Measurements from ENCODE around the gene LAPTM5.
"Not testable (repeated sequence)": the region's sequence is repeated elsewhere in the genome, so short reads cannot be mapped to it uniquely, and the experiment has no call there.

Gene LAPTM5

GRCh38 chr1:30768830-30769718 lies 11.5 kb upstream of the LAPTM5 start:
- no peak for DNase-seq

DNA sequence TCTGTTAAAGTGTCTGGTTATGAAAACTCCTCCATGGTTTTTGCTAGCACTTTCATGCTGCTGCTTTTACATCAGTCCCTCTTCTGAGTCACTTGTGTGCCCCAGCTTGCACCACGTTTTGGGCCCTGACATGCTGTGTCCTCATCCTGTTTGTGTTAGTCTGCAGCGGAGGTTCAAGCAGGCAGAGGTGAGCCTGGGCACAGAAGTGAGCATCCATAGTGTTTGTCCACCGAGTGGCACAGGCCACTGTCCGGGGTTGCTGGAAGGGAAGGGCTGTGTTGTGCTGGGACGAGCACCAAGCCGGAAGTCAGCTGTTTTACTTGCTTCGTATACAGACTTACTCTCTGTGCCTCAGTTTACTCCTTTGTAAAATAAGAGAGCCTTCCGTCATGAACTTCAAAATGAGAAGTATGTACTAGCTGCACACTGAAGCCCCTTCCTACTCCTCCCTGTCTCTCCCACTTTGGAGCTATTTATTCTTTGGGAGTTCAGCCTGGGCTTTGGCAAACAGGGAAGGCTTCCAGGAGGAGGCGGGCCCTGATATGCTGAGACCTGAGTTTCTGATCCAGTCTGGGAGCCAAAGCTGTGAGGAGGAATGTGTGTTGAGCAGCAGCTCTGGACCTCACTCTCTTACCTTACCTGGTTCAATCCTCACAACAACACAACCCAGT lies 10.7 kb upstream of the LAPTM5 start:
- DNase-seq, result no peak

GRCh38 chr1:30766948-30767347 lies 9.4 kb upstream of the LAPTM5 start:
- not testable (repeated sequence) for DNase-seq

- no peak for DNase-seq
These were observed 8.2 kb upstream of the LAPTM5 start for GRCh38 chr1:30765556-30766434.

- DNase-seq, result no peak
These were observed 7.5 kb upstream of the LAPTM5 start for GRCh38 chr1:30764939-30765555.

DNA sequence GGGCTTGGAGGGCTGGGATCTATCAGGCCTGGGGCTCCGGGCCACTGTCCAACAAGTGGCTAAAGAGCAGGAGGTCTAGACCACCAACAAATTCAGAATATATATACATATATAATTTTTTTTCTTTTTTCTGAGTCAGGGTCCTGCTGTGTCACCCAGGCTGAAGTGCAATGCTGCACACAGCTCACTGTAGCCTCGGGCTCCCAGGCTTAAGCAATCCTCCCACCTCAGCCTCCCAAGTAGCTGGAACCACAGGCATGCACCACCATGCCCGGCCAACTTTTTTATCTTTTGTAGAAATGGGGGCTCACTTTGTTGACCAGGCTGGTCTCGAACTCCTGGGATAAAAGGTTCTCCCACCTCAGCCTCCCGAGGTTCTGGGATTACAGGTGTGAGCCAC lies 6.8 kb upstream of the LAPTM5 start:
- DNase-seq, result no peak

DNA sequence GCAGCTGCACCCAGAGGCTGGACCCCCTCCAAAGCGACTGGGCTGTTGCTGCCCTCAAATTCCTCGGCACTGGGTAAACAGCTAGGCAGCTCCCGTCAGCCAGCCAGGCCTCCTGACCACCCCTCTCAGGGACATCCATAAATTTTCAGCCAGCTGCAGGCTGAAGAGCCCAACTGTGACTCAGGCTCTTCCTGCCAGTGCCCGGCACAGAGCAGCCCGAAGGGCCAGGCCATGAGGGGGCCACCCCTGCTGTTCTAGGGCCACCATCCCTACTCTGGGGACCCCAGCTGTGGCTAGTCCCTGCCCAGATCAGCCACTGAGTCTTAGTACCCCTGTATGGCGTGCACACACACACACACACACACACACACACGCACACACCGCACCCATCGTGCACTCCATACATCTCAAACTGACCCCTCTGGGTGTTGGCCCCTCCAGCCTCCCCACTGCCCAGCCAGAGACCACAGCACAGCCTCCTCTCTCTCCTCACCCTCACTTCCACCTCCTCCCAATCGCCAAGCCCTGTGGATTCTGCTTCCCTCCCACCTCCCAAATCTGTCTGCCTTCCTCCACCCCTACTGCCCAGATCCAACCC lies 6.2 kb upstream of the LAPTM5 start:
- no peak for DNase-seq

GRCh38 chr1:30762930-30763650 lies 5.5 kb upstream of the LAPTM5 start:
- DNase-seq, result no peak

DNA sequence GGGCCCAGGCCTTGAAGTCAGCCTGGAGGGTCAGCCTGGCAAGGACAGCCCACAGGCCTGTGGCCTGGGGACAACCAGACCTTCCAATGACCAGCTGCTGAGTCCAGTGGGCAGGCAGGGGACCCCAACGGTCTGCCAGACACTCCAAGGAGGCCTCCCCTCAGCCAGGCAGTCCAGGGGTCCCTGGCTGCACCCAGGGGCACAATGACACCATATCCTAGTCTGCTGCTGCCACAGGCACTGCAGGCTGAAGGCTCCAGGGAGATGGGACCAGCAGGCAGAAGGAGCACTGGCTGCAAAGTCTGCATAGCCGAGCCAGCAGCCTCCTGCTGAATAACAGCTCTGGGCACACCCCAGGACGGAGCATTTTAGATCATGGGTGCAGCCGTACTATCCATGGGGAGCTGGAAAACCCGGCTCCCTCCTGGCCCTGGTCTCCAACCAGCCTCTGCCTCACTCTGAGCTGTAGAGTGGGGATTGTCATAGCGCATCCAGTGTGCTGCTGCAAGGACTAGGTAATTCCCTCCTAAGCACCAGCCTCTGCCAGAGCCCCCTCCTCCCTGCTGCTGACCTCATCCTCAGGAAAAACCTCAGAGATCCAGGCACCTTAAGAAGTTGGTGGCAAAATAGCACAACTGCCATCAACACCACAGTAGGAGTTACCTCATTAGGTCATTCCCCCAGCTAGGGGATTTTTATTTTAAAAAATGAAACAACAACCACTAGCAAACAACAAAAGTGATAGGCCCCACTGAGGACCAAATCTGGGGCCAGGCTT lies 4.8 kb upstream of the LAPTM5 start:
- DNase-seq, result no peak

DNA sequence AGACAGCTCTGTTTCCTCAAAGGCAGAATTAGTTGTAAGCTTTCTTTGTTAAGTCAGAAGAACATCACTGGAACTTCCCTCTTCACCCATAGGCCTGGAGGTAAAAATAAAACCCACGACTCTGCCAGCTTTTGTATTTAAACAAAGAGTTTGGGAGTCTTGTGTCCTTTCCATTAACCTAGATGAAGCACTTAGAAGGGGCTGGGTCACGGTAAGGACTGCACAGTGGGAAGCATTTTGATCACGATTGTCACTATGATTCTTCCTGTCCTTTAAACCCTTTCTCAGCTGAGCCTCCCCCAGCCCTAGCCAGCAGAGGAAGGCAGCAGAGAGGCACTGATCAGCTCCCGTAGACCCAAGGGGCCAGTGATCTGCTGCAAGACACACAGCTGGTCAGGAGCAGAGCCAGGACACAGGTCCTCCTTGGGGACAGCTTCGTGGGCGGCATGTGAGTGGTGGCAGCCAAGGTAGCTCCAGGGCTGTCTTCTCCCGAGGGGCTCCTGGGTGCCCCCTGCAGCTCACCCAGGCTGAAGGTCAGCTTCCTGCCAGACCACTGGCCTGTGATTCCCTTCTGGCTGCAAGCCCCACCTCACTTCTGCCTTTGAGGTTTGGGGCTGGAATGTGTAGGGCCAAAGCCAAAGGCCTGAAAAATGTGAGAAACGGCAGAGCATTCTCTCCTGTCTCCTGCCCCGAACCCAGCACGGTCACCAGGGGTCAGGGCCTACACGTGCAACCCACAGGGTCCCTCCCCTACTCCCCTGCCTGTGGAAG lies 4.0 kb upstream of the LAPTM5 start:
- DNase-seq, result no peak

- DNase-seq, result no peak
These were observed 3.2 kb upstream of the LAPTM5 start for GRCh38 chr1:30760596-30761324.

DNA sequence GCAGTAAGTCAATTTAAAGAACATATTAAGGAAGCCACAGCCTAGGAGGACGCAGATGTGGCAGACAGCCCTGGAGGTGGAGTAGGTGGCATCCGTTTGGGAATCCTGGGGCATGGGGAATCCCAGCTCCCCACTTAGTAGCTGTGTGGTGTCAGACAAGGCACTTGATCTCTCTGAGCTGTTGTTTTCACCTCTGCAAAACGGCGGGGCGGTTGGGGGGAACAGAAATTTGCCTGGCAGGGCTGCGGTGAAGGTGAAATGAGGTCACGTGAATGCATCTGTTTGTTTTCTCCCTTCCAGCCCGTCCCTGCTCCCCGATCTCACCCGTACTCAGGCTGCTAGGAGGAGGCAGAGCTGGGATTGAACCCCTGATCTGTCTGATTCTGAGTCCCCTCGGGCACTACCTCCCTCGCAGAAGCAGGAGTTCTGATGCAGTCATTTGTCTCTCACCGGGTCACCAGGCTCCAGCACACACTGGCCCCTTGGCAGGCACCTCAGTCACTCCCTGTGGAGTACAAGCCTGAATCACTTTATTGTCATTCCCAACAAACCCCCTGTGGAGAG lies 2.2 kb upstream of the LAPTM5 start:
- peak; percentile 78 for DNase-seq

DNA sequence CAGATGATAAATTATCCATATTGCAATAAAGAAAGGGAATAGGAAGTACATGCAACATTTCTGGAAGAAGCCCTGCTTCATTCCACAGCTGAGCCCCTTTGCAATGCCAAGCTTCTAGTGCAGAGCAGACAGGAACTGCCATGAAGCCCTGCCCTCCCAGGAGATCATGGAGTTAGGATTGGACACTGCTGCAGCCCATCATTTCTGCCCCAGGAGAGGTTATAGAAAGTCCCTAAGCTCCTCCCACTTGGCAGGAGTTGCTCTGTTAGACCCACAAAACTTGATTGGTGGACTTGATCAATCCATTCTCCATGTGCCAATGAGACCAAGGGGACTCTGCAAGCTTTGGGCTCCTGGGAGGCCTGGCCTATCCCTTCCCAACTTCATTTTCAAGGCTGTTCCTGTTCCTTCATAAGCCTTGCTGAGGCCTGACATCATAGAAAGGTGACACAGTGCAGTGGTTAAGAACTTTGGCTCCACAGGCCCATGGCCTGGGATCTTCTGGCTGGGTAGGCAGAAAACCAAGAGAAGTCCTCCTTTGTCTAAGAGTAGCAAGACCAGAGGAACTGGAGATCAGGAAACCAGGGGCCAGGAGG lies 1.3 kb upstream of the LAPTM5 start:
- DNase-seq, result no peak

DNA sequence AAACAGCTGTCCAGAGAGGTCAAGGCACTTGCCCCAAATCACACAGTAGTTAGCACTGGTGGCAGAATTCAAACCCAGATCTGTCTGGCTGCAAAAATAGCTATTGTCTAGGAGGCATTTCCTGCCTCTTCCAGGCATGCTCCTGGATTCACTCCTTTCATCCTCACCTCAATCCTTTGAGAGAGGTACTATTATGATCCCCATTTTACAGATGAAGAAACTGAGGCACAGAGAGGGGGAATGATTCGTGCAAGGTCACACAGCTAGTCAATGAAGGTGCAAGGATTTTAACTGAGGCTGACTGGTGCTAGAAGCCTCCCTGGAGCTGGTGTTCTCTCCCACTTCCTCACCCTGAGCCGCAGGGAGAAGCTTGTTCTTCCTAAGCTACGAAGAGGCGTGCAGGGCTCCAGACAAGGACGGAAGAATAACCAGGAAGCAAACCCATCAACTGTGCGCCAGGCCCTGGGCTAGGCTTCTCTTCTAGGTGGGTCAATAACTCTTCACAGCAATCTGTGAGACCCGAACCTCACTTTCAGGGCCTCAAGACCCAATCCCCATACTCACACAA lies 631 bp upstream of the LAPTM5 start:
- no peak for DNase-seq

DNA sequence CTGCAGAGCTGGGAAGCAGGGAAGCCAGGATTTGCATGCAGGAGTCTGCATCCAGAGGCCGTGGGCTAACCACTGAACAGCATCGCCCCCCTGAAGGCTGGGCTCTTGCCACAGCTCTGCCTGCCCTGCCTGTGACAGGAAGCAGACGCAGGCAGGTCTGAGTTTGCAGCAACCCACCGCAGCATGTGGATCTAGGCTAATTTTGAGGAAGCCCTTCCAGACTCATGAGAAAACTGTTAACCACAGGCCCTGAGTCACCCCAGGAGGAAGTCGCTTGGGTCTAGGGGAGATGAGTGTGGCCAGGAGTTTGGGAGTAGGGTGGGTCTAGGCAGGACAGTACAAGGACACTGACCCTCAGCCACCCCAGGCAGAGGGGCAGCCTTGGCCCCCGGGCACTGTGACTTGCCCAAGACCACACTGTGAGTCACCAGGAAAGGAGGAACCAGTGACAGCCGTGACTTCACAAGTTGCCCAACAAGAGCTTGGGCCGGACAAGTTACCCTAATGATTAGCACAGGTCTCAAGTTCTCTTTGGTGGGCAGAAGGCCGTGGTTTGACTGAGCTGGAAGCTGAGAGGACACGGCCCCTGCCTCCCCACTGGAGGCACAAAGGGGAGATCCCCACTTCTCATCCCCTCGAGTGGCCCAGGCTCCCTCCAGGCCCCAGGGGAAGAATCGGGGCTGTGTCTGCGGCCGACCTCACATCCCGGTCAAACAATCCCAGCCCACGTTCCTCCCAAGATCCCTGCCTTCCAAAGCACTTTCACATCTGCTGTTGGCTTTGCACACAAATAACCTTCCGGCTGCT lies 826 bp downstream of the LAPTM5 start:
- peak; percentile 84 for DNase-seq

DNA sequence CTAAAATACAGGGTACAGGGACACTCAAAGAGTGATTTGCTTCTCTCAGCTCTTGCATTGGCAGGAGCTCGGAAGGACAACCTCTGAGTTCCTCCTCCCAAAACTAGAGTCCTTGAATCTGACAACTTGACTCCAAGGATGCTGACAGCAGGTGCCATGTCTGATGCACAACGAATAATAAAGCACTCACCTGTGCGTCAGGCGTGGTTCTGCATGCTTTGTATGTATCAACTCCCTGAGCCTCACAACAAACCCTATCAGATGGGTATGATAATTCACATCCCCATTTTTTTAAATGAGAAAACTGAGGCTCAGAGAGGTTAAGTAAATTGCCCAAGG lies 1.4 kb downstream of the LAPTM5 start:
- DNase-seq, result no peak

GRCh38 chr1:30755746-30756145 lies 1.8 kb downstream of the LAPTM5 start:
- no peak for DNase-seq

GRCh38 chr1:30755334-30755733 lies 2.2 kb downstream of the LAPTM5 start:
- no peak for DNase-seq

All from CD4-positive, alpha-beta T cell treated with Interleukin-17A for 1 hour (primary cell).